ENCODE measurements around the gene CAMTA1. TPM values are rescaled to one million over a fixed set of nuclear protein-coding genes. Genes with fewer than 3 reads are reported as not detected.
A peak's percentile ranks its signal among the peaks of the same experiment; 100 is the strongest.

Gene CAMTA1
- total and polyA plus RNA-seq, 9 of the 15 experiments (the other 6 are each of a cell fraction or from before 2014, with no cell fraction given): 43.9 to 161 (median 65.9) TPM

DNA sequence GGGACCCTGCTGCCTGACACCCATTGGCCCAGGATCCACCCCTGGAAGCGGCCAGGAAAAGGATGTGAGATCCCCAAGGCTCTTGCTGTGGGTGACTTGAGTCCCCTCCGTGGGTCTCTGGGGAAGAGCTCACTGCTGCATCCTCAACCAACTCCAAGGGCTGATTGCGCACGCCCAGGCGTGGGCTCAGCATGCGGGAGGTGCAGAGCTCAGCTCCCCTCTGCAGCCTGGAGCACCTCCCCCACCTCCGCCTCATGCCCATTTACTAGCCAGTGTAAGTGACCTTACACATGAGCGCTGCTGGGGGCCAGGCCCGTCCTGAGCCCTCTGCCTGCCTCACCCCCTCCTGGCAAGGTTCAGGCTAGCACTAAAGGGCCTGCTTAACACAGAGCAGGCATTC lies 847.4 kb downstream of the CAMTA1 start:
- Histone ChIP-seq H3K79me2 (ENCODE audit: control insufficient read depth, insufficient read depth, low read length) (no peaks in the 10 kb centered on the region), H3K4me2 (ENCODE audit: insufficient read depth, low read length) (no peak overlapping the region), H2AFZ (ENCODE audit: low read depth, low read length) (no peak overlapping the region), H3K9ac (ENCODE audit: insufficient read depth in 1 of 2, low read depth in 2 of 2, low read length in 2 of 2) (no peak overlapping the region), H3K27ac (ENCODE audit: extremely low read depth, low read depth, low read length) (no peak overlapping the region), H3K36me3 (ENCODE audit: control insufficient read depth, insufficient read depth, low read length) (no peaks in the 10 kb centered on the region), H3K4me3 (no peak overlapping the region), H3K9me3 (replicated peaks; ENCODE audit: control insufficient read depth, insufficient read depth, low read depth, low read length) (no peaks in the 10 kb centered on the region), H3K9me1 (ENCODE audit: control insufficient read depth, insufficient read depth, low read length) (peaks cover 7% of the 10 kb centered on the region), H4K20me1 (replicated peaks; ENCODE audit: control insufficient read depth, insufficient read depth, low read length) (peaks cover 46% of the 10 kb centered on the region; the same call in 1 of the 2 replicates), H3K27me3 (ENCODE audit: control insufficient read depth in 2 of 2, insufficient read depth in 2 of 2, low read length in 2 of 2) (peaks cover 40 to 96% of the 10 kb centered on the region in 2 experiments; a peak in 4 of 5 replicates), H3K4me1 (replicated peaks in 1 of 2; ENCODE audit: control insufficient read depth in 2 of 2, insufficient read depth in 2 of 2, low read length in 2 of 2) (peaks cover 0 to 10% of the 10 kb centered on the region in 2 experiments; a peak in 3 of 5 replicates)
- BruUV-seq (replicated peaks): no TSS peak
- intact Hi-C loops (cut with micrococcal nuclease): no loop called here
- FAIRE-seq: no peak
- no peak for ATAC-seq
- in situ Hi-C loops (cut with MboI): no loop called here
- POLR2A ChIA-PET: interaction anchor here (0.9 kb wide), 1 partner anchor 9 kb away, joined by 3 read pairs; no protein-coding TSS in a partner anchor
- CTCF ChIA-PET (ENCODE audit: low intra/inter-chr PET ratio): no interaction called here
- no peak for DNase-seq (ENCODE audit: extremely low read depth in 1 of 4, low spot score in 3 of 4)
- 2% methylated on average over 9 of the region's 9 CpGs for WGBS (ENCODE audit: insufficient coverage, low coverage, missing lambda C conversion rate)
- TF ChIP-seq NFYB (IDR thresholded peaks at IDR 0.05; ENCODE audit: extremely low read depth, insufficient read length): no peak
- TF ChIP-seq KDM5B (IDR thresholded peaks at IDR 0.05; ENCODE audit: insufficient replicate concordance, low read depth, low read length): no peak
- no peak for TF ChIP-seq NR1H2 (CRISPR knock-in tag; IDR thresholded peaks at IDR 0.05)
- TF ChIP-seq ADNP (tag; IDR thresholded peaks at IDR 0.05): no peak
- TF ChIP-seq STAT5B (CRISPR knock-in tag; IDR thresholded peaks at IDR 0.05): no peak
- TF ChIP-seq, protein P1, sequence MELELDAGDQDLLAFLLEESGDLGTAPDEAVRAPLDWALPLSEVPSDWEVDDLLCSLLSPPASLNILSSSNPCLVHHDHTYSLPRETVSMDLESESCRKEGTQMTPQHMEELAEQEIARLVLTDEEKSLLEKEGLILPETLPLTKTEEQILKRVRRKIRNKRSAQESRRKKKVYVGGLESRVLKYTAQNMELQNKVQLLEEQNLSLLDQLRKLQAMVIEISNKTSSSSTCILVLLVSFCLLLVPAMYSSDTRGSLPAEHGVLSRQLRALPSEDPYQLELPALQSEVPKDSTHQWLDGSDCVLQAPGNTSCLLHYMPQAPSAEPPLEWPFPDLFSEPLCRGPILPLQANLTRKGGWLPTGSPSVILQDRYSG (tag; conservative IDR thresholded peaks at IDR 0.05; ENCODE audit: low read depth): no peak
- TF ChIP-seq NRF1 (conservative IDR thresholded peaks at IDR 0.05 in 1 of 2, IDR thresholded peaks at IDR 0.05 in 1 of 2): 0 out of 4 replicates have a peak, but pooled peaks of 1 of the 2 experiments have one; percentile 20
- TF ChIP-seq BRD9 (IDR thresholded peaks at IDR 0.05; ENCODE audit: low read depth, partially characterized antibody): no peak
